Measurements from ENCODE around the gene DNM2.

DNA sequence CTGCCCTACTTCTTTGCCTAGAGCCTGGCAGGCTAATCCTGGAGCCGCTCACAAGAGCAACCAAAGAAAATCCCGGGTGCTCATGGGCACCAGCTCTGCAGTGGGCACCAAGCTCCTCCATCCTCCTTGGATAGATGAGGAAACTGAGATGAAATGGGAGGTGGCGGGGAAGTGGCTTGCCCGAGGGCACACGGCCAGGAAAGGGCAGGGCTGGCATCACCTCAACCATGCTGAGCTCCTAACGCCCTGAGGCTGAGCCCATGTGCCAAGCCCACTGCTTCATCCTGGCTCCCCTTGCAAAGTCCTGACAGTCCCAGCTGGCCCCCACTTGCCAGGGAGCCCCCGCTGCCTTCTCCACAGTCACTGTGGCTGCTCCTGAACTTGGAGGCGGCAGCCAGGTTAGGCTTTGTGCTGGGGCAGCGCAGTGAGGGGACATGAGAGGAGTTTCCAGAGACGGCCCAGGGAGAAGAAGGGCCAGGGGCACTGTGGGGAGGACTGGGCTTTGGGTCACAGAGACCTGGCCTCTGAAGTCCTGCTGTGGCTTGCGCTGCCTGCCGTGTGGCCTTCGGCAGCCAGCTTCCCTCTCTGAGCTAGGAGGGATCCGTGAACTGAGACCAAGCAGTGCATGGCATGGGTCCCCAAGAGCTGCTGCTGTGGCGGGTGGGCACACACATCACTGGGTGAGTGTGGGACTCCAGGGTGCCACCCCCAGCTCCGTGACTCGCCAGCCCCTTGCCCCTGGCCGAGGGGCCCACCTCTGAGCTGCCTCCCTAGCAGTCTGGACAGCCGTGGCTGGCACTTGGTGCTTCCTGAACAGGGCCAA is 100.6 kb downstream of the DNM2 start:
- no peak for TF ChIP-seq EZH2 (IDR thresholded peaks at IDR 0.05; ENCODE audit: insufficient read depth, poor library complexity, severe bottlenecking)
- no peak for TF ChIP-seq EZH2phosphoT487 (IDR thresholded peaks at IDR 0.05; ENCODE audit: insufficient read depth, low read depth)
